ENCODE results near the gene CHSY1.

- TF ChIP-seq SUZ12 (IDR thresholded peaks at IDR 0.05; ENCODE audit: extremely low read depth, insufficient read depth, insufficient read length) (no peak), YY1 (IDR thresholded peaks at IDR 0.05; ENCODE audit: insufficient read depth, insufficient read length) (no peak), ZNF274 (IDR thresholded peaks at IDR 0.05; ENCODE audit: low read depth, low read length) (no peak)
Measured at GRCh38 chr15:101237251-101237650, 14.6 kb downstream of the CHSY1 start.
